Fibroblast of lung (primary cell): Measurements from ENCODE around the gene IGSF21.

ENCODE experiments used
- CTCF ChIP-seq, 2 donors: IDR thresholded peaks in 1 of 2; conservative IDR thresholded peaks in 1 of 2; 1 replicate in 1 of 2; 2 replicates in 1 of 2; pipeline ENCODE4 v1.5.1; 2011 to 2012; ENCODE audit warnings: low read length in 2 of 2, control low read depth in 1 of 2, inconsistent platforms in 1 of 2, low read depth in 1 of 2, mild to moderate bottlenecking in 1 of 2
- EZH2 ChIP-seq: IDR thresholded peaks from 2 replicates; pipeline ENCODE4 v1.5.1; 2012; ENCODE audit warnings: low read length, control low read depth, mild to moderate bottlenecking; ENCODE audit errors: missing control alignments

DNA sequence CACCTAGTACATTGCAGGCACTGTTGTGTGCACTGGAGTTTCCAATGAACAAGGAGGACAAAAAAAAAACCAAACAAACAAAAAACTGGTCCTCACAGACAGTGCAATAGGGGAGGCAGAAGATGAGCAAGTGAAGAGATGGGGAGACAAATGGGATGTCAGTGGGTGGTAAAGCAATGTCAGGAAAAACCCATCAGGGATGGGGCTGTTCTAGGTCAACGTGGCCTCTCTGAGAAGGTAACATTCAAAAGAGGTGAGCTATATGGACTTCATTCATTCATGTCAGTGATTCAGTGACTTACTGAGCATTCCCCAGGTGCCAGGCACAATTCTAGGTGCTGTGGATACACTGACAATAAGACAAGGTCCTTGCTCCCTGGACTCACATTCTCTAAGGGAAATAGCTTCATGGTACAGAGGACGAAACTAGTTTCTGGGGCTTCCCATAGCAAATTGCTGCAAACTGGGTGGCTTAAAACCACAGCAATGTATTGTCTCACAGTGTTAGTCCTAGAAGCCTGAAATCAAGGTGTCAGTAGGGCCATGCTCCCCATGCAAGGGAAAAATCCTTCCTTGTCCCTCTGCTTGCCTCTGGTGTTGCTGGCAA is 232.7 kb downstream of the IGSF21 start:
- TF ChIP-seq EZH2 (no peak), CTCF (conservative IDR thresholded peaks at IDR 0.05 in 1 of 2, IDR thresholded peaks at IDR 0.05 in 1 of 2; ENCODE audit: low read depth in 1 of 2, low read length in 2 of 2) (no peak)
